IPS-NIHi7 (cell line): ENCODE measurements around the gene BCAT1.
"Not testable (repeated sequence)": the region's sequence is repeated elsewhere in the genome, so short reads cannot be mapped to it uniquely, and the experiment has no call there.

Experiments
- DNase-seq: peaks from one replicate; pipeline ENCODE4 v3.0.0; 2012; ENCODE audit warnings: mixed read lengths; ENCODE audit errors: extremely low spot score

Gene BCAT1

DNA sequence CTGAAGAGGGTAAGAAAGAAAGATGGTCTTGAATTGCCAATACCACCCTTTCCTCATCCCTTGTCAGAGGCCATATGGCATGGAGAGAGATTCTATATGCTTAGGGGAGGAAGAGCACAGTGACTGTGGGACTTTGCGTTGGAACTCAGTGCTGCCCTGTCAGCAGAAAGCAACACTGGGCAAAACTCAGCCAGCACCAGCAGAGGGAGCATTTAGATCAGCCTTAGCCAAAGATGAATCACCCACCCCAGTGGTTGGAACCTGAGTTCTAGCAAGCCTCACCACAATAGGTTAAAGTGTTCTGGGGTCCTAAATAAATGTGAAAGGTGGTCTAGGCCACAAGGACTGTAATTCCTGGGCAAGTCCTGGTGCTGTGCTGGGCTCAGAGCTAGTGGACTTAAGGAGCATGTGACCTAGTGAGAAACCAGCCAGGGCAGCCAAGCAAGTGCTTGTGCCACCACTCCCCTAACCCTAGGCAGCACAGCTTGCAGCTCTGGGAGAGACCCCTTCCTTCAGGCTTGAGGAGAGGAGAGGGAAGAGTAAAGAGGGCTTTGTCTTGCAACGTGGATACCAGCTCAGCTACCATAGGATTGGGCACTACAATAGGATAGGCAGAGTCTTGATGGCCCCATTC lies 11.4 kb upstream of the BCAT1 start:
- peak; percentile 55 for DNase-seq

- DNase-seq: not testable (repeated sequence)
Measured at GRCh38 chr12:24956351-24956750, 7.5 kb upstream of the BCAT1 start.

DNA sequence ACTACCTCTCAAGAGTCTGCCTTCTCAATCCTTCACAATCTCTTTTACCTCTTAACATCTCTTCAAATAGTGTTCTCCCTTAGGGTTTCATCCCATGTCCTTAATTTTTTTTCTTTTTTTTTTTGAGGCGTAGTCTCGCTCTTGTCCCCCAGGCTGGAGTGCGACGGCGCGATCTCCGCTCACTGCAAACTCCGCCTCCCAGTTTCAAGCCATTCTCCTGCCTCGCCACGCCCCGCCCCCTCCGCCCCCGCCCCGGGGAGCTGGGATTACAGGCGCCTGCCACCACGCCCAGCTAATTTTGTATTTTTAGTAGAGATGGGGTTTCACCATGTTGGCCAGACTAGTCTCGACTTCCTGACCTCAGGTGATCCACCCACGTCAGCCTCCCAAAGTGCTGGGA lies 7.0 kb upstream of the BCAT1 start:
- DNase-seq: no peak

DNA sequence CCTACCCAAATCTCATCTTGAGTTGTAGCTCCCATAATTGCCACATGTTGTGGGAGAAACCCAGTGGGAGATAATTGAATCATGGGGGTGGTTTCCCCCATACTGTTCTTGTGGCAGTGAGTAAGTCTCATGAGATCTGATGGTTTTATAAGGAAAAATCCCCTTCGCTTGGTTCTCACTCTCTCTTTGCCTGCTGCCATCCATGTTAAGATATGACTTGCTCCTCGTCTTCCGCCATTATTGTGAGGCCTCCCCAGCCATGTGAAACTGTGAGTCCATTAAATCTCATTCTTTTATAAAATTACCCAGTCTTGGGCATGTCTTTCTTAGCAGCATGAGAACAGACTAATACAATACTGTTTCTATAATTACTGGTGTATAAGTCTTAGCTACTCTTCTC lies 6.5 kb upstream of the BCAT1 start:
- no peak for DNase-seq

GRCh38 chr12:24954261-24954660 lies 5.4 kb upstream of the BCAT1 start:
- DNase-seq: no peak

DNA sequence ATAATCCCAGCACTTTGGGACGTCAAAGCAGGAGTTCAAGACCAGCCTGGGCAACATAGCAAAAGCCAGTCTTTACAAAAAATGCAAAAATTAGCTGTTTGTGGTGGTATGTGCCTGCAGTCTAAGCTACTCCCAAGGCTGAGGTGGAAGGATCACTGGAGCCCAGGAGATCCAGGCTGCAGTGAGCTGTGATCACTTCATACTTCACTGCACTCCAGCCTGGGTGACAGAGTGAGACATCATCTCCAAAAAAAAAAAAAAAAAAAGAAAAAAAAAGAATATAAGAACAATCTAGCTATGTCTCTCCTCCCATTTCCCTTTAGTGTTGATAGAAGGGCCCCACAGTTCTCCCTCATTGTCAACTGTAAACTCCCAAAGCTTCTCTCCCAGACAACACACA lies 3.5 kb upstream of the BCAT1 start:
- DNase-seq: no peak

GRCh38 chr12:24950231-24950834 lies 1.4 kb upstream of the BCAT1 start:
- no peak for DNase-seq

- peak; percentile 28 for DNase-seq
Measured at GRCh38 chr12:24948420-24948756, 513 bp downstream of the BCAT1 start.

GRCh38 chr12:24947541-24948419 lies 1.1 kb downstream of the BCAT1 start:
- DNase-seq: no peak

DNA sequence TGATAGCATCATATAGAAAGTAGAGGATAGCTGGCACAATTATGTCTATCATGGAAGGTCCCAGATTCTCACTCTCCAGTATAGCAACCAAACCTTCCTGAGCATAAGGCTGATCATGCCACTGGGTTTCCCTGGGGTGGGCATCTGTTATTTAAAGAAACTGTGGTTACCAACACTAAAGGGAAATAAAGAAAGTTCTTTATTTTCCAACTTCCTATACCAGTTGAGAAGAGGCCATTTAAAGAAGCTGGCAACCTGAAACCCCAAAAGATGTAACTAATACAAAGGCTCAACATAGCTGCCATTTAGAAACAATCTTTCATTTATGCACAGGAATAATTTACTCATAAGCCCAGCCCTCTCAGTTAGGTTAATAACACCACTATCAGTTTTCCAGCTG lies 3.1 kb downstream of the BCAT1 start:
- no peak for DNase-seq

- DNase-seq: no peak
Measured at GRCh38 chr12:24945039-24945438, 3.9 kb downstream of the BCAT1 start.

DNA sequence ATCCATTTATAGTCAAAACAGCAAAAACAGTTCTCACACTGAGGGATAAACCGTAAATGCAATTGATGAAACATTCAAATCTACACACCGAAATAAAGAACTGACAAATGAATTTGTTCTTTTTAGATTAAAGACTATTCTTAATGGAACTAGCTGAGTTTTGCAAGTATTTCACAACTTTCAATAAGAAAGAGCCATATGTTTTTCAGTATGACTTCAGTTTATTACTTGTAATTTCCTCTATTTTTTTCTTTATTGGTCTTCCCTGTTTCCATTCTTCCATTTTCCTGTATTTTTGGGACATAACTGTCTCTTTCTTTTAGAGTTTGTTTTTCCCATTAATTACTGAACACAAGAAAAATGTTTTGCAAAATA lies 4.3 kb downstream of the BCAT1 start:
- no peak for DNase-seq

DNA sequence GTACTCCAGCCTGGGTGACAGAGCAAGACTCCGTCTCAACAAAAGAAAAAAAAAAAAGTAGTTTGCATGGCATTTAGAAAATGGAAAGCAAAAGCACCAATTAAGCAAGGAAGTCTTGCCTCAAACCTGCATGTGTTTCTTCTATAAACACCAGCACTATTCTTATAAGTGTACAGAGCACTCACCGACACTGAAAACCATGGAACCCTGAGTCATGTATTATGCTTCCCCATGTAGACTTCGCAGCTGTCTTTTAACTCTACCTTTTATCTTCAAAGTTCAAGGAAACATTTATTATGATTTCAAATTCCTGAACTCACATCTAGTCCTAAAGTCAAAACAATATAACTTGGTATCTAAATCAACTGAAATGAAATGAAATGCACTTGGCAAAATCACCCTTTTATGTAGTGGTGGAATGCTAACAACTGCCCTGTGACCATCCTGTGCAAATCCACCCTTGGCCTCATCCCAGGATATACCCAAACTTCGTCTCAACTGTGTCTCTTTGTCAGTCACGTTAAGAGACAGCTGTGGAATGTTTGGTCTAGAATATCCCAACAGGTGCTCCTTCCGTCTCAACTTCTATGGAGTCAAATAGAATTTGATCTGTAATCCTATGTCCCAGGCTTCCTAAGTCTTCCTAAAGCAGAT lies 4.8 kb downstream of the BCAT1 start:
- no peak for DNase-seq

DNA sequence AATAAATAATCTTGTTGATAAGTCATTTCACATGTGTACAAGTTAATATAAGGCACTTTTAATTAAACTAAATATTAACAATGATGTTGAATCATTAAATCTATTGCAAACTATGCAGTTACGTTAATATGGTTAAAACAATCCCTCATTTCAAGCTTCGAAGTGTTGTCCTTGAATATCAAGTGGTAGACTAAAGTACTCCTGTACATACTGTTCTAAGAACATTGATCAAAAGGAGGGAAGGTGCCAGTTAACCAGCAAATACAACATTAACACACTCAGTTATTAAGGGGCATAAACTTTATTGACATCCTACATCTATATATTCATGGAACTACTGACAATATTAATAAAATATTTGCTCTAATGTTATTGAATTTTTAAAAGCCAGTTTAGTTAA lies 8.7 kb downstream of the BCAT1 start:
- no peak for DNase-seq

GRCh38 chr12:24939551-24939950 lies 9.3 kb downstream of the BCAT1 start:
- DNase-seq: not testable (repeated sequence)

DNA sequence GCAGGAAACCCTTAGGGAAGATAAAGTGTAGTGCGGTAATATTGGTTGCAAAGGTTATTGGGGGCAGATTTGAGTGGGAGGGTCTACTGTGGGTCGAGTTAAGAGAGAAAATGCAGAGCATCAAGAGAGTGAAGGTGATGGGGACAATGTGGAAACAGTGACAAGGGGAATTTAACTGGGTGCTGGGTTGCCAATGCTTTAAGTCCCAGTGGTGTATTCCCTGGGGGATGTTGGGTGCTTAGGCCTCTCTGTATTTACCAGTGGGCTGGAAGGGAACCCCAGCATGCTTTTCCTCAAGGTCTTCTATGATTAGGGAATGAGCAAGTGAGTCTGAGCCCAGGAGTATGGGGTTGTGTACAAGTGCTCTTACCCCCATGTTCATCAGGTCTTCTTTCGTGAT lies 10.6 kb downstream of the BCAT1 start:
- DNase-seq: no peak

- DNase-seq: no peak
Measured at GRCh38 chr12:24937553-24938244, 11.2 kb downstream of the BCAT1 start.

DNA sequence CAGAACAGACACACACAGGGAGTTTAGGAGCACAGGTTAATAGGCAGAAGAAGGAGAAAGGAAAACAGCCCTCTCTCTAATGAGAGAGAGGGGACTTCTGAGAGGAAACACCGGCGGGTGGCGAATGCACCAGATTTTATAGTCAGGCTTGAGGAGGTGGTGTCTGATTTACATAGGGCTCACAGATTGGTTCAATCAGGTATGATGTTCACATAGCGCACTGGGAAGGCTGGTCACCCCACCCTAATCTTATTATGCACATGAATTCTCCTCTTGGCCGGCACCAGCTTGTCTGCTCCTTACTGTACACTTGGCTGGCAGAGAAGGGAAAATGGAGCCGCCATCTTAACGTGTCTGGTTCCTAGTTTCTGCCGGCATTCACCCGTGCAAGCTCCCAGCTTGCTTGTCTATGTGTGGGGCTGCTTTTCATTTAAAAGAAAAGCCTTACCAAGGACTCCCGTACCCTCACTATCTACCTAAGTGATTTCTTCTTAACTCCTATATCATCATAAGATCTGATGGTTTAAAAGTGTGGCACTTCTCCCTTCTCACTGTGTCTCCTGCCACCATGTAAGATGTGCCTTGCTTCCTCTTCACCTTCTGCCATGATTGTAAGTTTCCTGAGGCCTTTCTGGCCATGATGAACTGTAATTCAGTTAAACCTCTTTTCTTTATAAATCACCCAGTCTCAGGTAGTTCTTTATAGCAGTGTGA lies 15.1 kb downstream of the BCAT1 start:
- DNase-seq: no peak

DNA sequence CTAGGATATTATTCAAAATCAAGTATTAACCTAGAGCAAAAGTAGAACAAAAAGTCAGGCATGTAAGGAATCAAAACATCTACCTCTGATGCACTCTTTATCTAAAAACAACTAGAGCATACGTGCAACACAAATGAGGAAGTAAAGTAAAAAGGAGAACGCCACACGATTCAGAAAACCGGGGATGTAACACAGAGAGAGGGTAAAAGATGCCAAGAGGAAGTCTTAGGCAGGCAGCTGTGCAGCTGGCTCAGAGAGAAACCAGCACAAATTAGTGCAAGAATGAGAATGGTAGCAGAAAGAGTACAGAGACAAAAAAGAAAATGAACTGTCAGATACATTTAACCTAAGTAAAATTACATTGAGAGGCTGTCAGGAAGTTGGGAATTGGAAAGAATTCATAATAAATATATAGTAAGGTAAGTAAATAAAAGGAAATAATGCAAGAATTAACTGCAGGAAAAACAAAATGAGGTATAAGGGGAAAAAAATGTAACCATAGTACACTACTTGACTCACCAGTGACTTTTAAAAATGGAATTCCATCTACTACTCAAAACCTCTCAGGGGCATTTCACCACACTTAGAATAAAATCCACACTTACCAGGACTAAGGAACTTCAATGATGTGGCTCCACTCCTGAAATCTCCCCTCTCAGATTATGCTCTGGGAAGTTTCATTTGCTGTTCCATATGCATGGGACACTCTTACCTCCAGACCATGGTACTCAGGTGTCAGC lies 17.1 kb downstream of the BCAT1 start:
- no peak for DNase-seq

DNA sequence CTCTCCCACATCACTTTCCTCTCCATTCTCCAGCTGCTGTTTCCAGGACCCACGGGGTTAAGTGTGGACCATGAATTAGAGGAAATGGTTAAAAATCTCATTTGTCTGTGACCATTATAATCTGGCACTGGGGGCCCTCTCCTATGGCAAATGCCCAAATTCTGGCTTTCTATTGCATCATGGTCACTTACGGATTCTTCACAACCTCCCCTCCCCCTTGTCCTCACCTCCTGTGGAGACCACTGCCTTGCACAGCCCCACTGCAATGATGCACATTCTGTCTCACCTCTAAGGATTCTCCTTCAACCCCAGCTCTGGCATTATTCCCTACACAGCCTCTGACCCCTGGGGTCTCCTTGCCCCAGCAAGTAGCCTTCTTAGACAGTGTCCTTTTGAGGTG lies 18.9 kb downstream of the BCAT1 start:
- DNase-seq: no peak
